MM.1S (cell line): Measurements from ENCODE around the gene IGDCC3.

Experiments used
- EZH2 ChIP-seq: fragments of 300-600 bp; sonication (generic); optimal IDR thresholded peaks from 2 replicates; pipeline ENCODE3; 2017; ENCODE audit warnings: low read depth, mild to moderate bottlenecking, antibody characterized with exemption, low read length, mixed read lengths
- EZH2phosphoT487 ChIP-seq: fragments of 300-600 bp; sonication (generic); IDR thresholded peaks from 2 replicates; pipeline ENCODE4 v1.6.1; 2018; ENCODE audit warnings: antibody characterized with exemption, low read length
- TF ChIP-seq, protein P1 (sequence below): fragments of 300-600 bp; sonication (generic); IDR thresholded peaks from 2 replicates; pipeline ENCODE4 v1.5.1; 2016; ENCODE audit warnings: antibody characterized with exemption, low read length, mixed read lengths

DNA sequence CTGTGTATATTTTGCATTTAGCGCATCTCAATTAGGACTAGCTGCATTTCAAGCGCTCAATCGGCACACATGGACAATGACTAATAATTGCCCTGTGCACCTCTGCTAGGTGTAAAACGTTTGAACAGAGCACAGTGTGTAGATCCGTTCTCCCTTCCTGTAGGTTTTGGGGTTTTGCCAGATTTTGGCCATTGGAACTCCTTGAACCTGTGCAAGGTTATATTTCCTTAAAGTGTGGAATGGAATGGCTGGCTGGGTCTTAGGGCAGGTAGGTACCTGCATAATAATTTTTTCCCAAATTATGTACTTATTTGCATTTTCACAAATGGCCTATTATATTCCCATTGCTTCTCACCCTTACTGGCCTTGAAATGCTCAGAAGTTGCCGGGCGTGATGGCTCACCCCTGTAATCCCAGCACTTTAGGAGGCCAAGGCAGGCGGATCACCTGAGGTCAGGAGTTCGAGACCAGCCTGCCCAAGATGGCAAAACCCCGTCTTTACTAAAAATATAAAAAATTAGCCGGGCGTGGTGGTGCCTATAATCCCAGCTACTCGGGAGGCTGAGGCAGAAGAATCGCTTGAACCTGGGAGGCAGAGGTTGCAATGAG lies 72.5 kb downstream of the IGDCC3 start:
- TF ChIP-seq, protein P1, sequence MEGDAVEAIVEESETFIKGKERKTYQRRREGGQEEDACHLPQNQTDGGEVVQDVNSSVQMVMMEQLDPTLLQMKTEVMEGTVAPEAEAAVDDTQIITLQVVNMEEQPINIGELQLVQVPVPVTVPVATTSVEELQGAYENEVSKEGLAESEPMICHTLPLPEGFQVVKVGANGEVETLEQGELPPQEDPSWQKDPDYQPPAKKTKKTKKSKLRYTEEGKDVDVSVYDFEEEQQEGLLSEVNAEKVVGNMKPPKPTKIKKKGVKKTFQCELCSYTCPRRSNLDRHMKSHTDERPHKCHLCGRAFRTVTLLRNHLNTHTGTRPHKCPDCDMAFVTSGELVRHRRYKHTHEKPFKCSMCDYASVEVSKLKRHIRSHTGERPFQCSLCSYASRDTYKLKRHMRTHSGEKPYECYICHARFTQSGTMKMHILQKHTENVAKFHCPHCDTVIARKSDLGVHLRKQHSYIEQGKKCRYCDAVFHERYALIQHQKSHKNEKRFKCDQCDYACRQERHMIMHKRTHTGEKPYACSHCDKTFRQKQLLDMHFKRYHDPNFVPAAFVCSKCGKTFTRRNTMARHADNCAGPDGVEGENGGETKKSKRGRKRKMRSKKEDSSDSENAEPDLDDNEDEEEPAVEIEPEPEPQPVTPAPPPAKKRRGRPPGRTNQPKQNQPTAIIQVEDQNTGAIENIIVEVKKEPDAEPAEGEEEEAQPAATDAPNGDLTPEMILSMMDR = no peak
- TF ChIP-seq EZH2 (no peak), EZH2phosphoT487 (no peak)
